ENCODE data around the gene EFNA2.
"Not testable (repeated sequence)": the region's sequence is repeated elsewhere in the genome, so short reads cannot be mapped to it uniquely, and the experiment has no call there.

The EFNA2 gene

DNA sequence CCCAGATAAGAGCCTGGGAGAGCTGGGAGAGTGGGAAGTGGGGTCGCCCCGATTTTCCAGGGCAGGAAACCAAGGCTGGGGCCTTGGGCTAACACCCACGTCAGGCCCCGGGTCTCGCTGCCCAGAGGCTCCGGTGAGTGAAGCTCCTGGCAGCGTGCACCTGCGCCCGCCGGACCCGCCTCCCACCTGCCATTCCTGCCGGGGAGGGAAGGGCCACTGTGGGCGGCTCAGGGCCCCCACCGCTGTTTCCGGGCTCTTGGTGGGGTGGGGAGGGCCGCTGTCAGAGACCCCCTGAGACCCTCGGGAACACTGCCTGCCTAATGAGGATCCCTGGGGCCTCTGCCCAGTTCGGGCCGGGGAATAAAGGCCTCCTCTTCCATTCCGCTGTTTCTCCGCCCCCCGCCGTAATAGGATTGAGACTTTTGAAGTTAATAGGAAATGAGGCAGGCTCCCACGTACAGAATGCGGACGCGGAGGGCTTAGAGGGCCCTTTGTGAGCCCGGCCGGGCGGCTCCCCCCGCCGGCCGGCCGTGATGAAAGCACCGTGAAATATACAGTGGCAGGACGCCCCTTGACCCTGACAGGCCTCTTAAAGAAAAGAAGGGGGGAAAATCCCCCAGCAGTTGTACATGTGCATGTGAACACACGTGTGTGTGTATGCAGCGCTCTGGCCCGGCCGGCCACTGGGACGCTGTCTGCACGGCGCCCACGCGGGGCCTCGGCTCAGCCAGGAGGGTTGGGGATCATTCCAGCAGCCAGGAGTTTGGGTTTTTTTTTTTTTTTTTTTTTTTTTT is 33.2 kb downstream of the EFNA2 start:
- no peak for DNase-seq (ENCODE audit: low spot score)

DNA sequence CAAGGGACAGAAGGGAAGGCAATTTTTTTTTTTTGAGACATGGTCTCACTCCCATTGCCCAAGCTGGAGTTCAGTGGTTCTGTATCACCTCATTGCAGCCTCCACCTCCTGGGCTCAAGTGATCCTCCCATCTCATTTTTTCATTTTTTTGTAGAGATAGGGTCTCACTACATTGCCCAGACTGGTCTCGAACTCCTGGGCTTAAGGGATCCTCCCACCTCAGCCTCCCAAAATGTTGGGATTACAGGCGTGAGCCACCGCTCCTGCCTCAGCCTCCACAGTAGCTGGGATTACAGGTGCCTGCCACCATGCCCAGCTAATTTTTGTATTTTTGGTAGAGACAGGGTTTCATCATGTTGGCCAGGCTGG is 34.6 kb downstream of the EFNA2 start:
- DNase-seq (ENCODE audit: low spot score): not testable (repeated sequence)

DNA sequence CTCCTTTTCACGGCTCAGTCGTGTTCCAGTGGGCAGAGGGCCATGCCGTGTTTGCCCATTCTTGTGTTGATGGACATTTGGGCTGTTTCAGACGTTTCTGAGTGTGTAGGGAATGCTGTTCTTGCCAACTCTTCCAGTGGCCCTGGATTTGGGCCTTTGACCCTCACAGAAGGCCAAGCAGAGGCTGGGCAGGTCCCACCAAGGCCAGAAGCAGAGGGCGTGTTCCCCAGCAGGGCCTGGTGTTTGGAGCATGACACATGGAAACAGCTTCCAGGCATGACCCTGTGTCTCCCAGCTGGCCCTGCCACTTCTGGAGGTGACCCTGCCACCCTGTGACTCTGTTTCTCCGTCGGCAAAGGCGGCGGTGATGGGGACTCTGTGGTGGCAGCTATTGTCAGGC is 35.9 kb downstream of the EFNA2 start:
- no peak for DNase-seq (ENCODE audit: low spot score)

DNA sequence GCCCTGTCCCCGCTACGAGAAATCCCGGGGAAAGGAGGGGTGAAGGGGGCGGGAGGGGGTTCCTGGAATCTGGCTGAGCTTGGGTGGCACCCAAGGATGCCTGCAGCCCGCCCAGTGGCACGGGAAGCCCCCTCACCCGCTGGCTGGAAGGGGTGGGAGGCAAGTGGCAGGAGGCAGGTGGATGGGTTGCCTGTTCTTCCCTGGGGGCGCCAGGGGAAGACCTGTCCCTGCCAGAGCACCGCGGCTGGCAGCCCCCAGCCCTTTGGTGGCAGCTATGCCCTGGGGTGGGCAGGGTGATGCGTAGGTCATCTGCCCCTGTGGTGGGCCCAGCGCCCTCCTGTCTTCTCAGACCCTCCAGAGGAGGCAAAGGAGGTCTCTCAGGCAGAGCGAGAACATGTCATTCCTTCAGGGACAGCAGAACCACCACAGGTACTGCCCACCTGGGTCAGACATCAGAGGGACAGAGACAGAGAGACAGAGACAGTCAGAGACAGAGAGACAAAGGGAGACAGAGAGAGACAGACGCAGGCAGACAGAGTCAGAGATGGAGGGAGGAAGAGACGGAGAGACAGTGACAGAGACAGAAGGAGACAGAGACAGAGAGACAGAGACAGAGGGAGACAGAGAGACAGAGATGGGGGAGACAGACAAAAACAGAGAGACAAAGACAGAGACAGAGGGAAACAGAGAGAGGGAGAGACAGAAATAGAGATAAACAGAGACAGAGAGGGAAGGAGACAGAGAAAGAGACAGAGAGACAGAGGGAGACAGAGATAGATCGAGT is 36.7 kb downstream of the EFNA2 start:
- DNase-seq (ENCODE audit: low spot score): no peak

DNA sequence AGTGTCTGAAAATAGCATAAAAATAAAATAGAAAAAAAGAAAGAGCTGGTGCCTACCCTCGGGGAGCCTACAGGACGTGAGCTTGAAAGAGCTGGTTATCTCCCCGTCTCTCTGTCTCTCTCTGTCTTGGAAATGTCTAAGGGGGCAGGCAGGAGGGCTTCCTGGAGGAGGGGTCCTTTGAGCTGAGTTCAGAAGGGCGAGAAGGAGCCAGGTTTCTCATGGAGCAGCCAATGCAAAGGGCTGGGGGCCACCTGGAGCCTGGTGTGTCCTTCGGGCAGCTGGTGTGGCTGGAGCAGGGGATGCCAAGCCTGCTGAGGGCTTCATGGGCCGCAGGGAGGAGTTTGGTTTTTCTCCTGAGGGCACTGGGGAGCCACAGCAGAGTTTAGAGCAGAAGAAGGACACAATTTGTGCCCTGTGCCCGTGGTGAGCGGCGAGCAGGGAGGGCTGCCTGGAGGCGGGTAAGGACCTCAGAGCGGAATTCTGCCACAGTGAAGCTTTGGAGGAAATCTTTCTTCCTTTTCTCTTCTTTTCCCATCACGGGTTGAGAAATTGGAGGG is 38.7 kb downstream of the EFNA2 start:
- DNase-seq (ENCODE audit: low spot score): no peak

DNA sequence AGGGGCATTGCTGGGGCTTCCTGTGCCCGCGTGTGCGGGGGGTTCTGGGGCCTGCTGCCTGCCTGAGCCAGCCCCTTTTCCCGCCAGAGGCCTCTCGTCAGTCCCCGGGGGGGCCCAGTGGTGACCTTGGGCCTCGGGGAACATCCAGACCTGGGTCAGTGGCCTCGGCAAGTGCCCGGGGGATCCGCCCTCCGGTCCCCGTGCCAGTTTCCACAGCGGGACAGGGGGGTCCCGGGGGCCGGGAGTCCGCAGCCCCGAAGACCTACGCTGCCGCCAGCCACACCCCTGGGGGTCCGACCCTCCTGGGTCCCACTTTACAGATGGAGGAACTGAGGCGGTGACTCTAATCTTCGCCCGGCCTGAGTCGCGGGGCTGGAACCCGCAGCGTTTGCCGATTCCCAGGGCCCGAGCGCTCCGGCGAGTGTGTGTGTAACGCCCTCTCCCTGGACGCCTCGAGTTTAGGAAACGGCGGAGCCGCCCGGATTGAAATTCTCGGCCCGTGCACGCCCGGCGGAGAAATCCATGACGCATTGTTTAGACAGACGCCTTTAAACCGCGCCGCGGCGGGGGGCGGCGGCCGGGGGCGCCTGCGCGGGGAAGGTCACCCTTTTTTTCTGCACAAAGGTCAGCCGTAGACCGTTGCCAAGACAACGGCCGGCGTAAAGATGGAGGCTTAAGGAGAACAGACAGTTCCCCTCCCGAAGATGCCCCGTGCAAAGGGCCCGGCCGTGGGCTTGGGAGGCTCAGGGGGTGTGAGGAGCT is 39.3 kb downstream of the EFNA2 start:
- no peak for DNase-seq (ENCODE audit: low spot score)

DNA sequence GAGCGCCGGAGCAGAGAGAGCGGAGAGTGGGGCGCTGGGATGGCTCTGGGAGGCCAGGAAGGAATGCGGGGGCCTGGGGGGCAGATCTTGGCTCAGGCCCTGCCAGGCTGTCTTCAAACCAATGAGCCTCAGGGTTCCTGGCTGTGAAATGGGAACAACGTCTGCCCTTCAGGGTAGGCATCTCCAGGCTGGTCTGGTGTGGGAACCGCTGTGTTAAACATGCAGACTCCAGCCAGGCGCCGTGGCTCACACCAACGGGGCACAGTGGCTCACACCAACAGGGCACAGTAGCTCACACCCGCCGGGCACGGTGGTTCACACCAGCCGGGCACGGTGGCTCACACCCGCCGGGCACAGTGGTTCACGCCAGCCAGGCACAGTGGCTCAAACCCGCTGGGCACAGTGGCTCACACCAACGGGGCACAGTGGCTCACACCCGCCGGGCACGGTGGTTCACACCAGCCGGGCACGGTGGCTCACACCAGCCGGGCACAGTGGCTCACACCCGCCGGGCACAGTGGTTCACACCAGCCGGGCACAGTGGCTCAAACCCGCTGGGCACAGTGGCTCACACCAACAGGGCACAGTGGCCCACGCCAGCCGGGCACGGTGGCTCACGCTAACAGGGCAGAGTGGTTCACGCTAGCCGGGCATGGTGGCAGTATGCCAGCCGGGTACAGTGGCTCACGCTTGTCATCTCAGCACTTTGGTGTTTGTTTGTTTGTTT is 40.1 kb downstream of the EFNA2 start:
- no peak for DNase-seq (ENCODE audit: low spot score)

DNA sequence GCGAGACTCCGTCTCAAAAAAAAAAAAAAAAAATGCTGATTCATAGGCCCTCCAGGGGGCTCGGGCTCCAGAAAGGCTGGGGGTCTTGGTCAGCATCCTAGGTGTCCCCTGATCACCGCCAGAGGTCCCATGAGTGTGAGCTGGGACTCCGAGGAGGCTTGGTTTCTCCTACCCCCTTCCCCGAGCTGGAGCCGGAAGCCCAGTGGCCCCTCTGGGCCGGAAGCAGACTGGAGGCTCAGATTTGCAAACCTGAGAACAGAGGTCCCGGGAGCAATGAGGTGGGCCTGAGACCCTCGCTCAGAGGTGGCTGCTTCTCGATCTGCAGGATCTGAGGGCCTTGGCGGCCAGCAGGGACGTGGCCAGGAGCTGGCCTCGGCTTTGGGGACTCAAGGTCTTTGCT is 41.5 kb downstream of the EFNA2 start:
- no peak for DNase-seq (ENCODE audit: low spot score)

DNA sequence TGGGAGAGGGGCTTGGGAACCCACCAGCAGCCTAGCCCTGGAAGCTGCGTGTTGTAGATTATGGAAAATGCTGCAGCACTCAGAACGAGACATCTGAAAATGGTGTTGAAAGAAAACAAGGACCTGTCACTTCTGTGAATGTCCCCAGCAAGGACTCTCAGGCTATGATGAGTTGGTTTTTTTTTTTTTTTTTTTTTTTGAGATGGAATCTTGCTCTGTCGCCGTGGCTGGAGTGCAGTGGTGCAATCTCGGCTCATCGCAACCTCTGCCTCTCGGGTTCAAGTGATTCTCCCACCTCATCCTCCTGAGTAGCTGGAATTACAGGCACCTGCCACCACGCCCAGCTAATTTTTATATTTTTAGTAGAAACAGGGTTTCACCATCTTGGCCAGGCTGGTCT is 46.5 kb downstream of the EFNA2 start:
- DNase-seq (ENCODE audit: low spot score): not testable (repeated sequence)

DNA sequence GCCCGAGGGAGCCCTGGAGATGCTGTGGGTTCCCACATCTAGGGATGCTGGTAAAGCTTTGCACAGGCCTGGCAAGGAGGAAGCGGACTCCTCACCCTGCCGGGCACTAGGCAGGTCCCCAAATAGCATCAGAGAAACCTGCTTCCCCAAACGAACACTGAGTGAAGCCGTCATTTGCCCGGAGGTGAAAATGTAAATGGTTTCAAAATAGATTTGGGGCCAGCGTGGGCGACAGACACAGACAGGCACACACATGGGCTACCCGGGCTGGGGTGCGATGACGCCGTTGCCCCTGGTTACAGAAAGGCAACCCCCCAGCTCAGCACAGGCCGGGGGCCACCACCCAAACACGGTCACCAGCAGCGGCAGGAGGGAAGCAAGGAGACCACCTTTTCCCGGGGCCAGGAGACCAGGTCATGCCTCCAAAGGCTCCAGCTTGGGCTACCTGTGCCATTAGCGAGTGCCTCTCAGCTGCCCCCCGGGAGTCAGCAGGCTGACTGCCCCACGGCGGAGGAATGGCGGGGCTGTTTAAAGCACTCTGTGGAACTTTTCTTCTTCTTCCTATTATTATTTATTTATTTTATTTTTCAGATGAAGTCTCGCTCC is 50.5 kb downstream of the EFNA2 start:
- no peak for DNase-seq (ENCODE audit: low spot score)

DNA sequence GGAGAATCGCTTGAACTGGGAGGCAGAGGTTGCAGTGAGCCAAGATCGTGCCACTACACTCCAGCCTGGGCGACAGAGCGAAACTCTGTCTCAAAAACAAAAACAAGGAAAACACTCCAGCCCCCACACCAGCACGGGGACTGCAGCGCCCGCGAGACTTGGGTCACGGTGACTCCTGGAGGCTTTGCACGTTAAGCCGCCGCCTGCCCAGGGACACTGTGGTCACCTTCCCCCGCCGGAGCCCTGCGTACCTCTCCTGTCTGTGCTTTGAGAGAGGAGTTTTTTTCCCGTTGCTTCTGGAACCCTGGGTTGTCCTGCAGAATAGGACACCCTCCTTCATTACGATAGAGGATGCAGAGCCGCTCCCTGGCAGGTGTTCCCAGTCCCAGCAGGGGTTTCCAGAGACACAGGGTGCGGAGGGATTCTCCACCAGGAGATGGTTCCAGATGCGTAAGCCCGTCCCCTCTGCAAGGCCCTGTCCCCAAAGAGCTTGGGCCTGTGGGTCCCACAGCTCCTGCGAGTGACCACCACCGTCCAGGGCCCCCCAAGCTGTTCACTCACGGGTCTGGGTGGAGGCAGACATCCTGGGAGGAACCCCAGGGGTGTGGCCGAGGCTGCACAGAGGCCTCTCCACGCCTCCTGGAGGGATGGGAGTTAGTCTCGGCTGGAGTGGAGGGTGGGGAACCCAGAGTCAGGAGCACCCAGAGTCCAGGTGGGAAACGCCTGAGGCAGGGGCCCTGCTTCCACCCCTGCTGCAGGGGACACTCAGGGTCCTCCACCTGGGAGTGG is 55.2 kb downstream of the EFNA2 start:
- DNase-seq (ENCODE audit: low spot score): no peak

DNA sequence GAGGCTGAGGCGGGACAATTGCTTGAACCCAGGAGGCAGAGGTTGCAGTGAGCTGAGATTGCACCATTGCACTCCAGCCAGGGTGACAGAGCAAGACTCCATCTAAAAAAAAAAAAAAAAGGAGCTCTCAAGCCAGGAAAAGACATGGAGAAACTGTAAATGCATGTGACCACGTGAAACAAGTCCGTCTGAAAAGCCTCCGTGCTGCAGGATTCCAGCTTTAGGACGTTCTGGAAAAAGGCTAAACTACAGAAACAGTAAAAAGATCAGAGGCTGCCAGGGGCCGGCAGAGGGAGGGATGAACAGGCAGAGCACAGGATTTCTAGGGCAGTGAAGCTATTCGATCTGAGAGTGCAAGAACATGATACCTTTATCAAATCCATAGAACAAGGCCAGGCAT is 57.4 kb downstream of the EFNA2 start:
- no peak for DNase-seq (ENCODE audit: low spot score)

DNA sequence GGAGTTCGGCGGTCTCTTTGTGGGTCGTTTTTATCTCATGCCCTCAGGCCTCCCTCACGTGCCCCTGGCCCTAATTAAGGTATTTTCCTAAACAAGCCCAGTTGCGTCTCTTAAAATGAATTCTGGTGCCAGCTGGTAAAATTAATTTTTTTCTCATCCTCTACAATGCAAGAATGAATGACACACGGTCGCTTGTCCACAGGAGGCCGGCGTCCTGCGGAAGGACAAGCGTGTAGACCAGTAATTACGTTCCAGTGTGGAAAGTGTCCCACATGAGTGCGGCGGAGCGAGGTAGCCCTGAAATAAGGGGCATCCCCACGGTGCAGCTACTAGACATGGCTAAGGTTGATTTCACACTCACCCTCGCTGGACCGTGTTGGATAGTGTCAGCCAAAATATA is 63.5 kb downstream of the EFNA2 start:
- no peak for DNase-seq (ENCODE audit: low spot score)

DNA sequence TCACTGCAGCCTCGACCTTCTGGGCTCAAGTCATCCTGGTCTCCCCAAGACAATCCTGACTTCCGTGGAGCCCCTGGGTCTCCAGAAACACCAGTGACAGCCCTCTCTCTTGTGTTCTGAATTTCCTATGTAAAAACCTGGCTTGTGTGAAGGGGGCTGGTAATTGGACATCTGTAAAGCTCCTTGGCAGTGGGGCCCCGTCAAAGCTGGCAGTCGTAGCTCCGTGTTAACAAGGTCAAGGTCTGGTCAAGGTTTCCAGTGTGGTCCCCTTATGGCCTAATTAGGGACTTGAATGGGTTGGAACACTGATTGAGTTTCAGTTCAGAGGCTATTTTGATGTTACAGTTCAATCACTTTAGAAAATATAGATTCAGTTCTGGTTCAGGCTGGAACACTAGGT is 65.2 kb downstream of the EFNA2 start:
- DNase-seq (ENCODE audit: low spot score): no peak
